Activated CD8-positive, alpha-beta T cell treated with anti-CD3 and anti-CD28 coated beads for 36 hours (primary cell): ENCODE measurements around the gene SF3A1. TPM values are rescaled to one million over a fixed set of nuclear protein-coding genes. Genes with fewer than 3 reads are reported as not detected.

Source experiments
- ATAC-seq: fragments of 200-7000 bp; cut with Tn5 transposase; one replicate; pipeline ENCODE4 v1.10.0; 2021; ENCODE audit warnings: mild to moderate bottlenecking, moderate library complexity
- CTCF ChIA-PET: fragments of 350-600 bp; sonication (Branson Sonifier 250); formaldehyde crosslinking; loops from one replicate; lab custom pipeline; 2021; ENCODE audit warnings: antibody characterized with exemption; lab: Charles Lee
- POLR2A ChIA-PET: fragments of 350-600 bp; sonication (Branson Sonifier 250); formaldehyde crosslinking; loops from one replicate; lab custom pipeline; 2021; ENCODE audit warnings: antibody characterized with exemption; lab: Charles Lee
- DNase-seq: peaks from one replicate; pipeline ENCODE4 v3.0.0-alpha.2; 2020
- H3K27ac Mint-ChIP-seq: one replicate; pipeline ENCODE4 v1.8.0; 2021; ENCODE audit warnings: mild to moderate bottlenecking, mixed read lengths
- H3K27me3 Mint-ChIP-seq: one replicate; pipeline ENCODE4 v1.8.0; 2021; ENCODE audit warnings: mixed read lengths
- H3K36me3 Mint-ChIP-seq: one replicate; pipeline ENCODE4 v1.8.0; 2021; ENCODE audit warnings: low read depth, mixed read lengths
- H3K4me1 Mint-ChIP-seq: one replicate; pipeline ENCODE4 v1.8.0; 2021; ENCODE audit warnings: low read depth, mixed read lengths
- H3K4me3 Mint-ChIP-seq: one replicate; pipeline ENCODE4 v1.8.0; 2021; ENCODE audit warnings: mild to moderate bottlenecking, moderate library complexity, mixed read lengths
- H3K9me3 Mint-ChIP-seq: one replicate; pipeline ENCODE4 v1.8.0; 2021; ENCODE audit warnings: mixed read lengths
- CTCF ChIP-seq: fragments of 200-600 bp; IDR thresholded peaks from one replicate; pipeline ENCODE4 v1.8.0; 2022; ENCODE audit warnings: antibody characterized with exemption, mild to moderate bottlenecking
- intact Hi-C: fragments of 100-400 bp; cut with micrococcal nuclease; formaldehyde crosslinking; loops from one replicate; pipeline ENCODE4 v1.10.0; 2022
- total RNA-seq, 2 experiments: library from RNA; stranded (reverse); gene quantifications; one replicate each; pipeline ENCODE4 v1.2.3, GENCODE V29; 2021

Gene SF3A1
- total RNA-seq, 2 experiments from 2014 or later = 252 to 262 TPM

- POLR2A ChIA-PET = interaction anchor here (0.8 to 1.8 kb wide), 10 partner anchors 9 to 702 kb away, joined by 3 to 12 read pairs (median 3); partner anchors contain the start of gene CASTOR1
Observed at GRCh38 chr22:30354644-30355043, 2.0 kb downstream of the SF3A1 start.

GRCh38 chr22:30351226-30351625, 5.5 kb downstream of the SF3A1 start:
- CTCF ChIA-PET = interaction anchor here (2.1 to 3.0 kb wide), 2 partner anchors 36 to 63 kb away, joined by 5 to 17 read pairs; partner anchors contain the start of genes CASTOR1 and RNF215
- DNase-seq = no peak
- Mint-ChIP-seq H3K27me3 (no peaks in the 10 kb centered on the region), H3K36me3 (peaks cover 67% of the 10 kb centered on the region), H3K4me3 (no peak overlapping the region), H3K9me3 (no peaks in the 10 kb centered on the region), H3K4me1 (peaks cover 72% of the 10 kb centered on the region), H3K27ac (no peak overlapping the region)
- POLR2A ChIA-PET = no interaction called here
- no peak for TF ChIP-seq CTCF
- intact Hi-C loops = no loop called here
- no peak for ATAC-seq

More at GRCh38 chr22:30354644-30355043, 2.0 kb downstream of the SF3A1 start:
- CTCF ChIA-PET = interaction anchor here (2.9 kb wide), 1 partner anchor 66 kb away, joined by 43 read pairs; the partner anchor contains the start of gene CASTOR1
- DNase-seq (no peak), ATAC-seq (no peak)
- H3K4me3 Mint-ChIP-seq = peak overlapping the region; percentile 96
- TF ChIP-seq CTCF = no peak
- peaks cover 54% of the 10 kb centered on the region for H3K4me1 Mint-ChIP-seq
- H3K9me3 Mint-ChIP-seq = no peaks in the 10 kb centered on the region
- peaks cover 48% of the 10 kb centered on the region for H3K36me3 Mint-ChIP-seq
- H3K27ac Mint-ChIP-seq = peak overlapping the region; percentile 55
- intact Hi-C loops = no loop called here
- no peaks in the 10 kb centered on the region for H3K27me3 Mint-ChIP-seq

GRCh38 chr22:30348809-30349208, 7.9 kb downstream of the SF3A1 start:
- ATAC-seq (no peak), DNase-seq (no peak)
- ChIA-PET CTCF (interaction anchor here (0.8 to 3.0 kb wide), 3 partner anchors 13 to 128 kb away, joined by 3 to 17 read pairs (median 3); partner anchors contain the start of gene CASTOR1), POLR2A (interaction anchor here (1.3 to 2.0 kb wide), 5 partner anchors 9 to 56 kb away, joined by 3 to 5 read pairs (median 4); partner anchors contain the start of gene TBC1D10A)
- TF ChIP-seq CTCF = no peak
- H3K9me3 Mint-ChIP-seq = no peaks in the 10 kb centered on the region
- peaks cover 57% of the 10 kb centered on the region for H3K4me1 Mint-ChIP-seq
- no peak overlapping the region for H3K4me3 Mint-ChIP-seq
- H3K27ac Mint-ChIP-seq = peak overlapping the region; percentile 86
- intact Hi-C loops = no loop called here
- peaks cover 67% of the 10 kb centered on the region for H3K36me3 Mint-ChIP-seq
- H3K27me3 Mint-ChIP-seq = no peaks in the 10 kb centered on the region

GRCh38 chr22:30348404-30348803, 8.3 kb downstream of the SF3A1 start:
- no peaks in the 10 kb centered on the region for H3K27me3 Mint-ChIP-seq
- intact Hi-C loops = no loop called here
- H3K36me3 Mint-ChIP-seq = peaks cover 68% of the 10 kb centered on the region
- POLR2A ChIA-PET = interaction anchor here (1.3 to 2.0 kb wide), 5 partner anchors 8 to 56 kb away, joined by 3 to 8 read pairs (median 4); partner anchors contain the start of genes CCDC157 and SF3A1
- no peak for TF ChIP-seq CTCF
- H3K27ac Mint-ChIP-seq = peak overlapping the region; percentile 86
- no peaks in the 10 kb centered on the region for H3K9me3 Mint-ChIP-seq
- peaks cover 53% of the 10 kb centered on the region for H3K4me1 Mint-ChIP-seq
- DNase-seq (no peak), ATAC-seq (no peak)
- CTCF ChIA-PET = interaction anchor here (1.2 to 3.0 kb wide), 2 partner anchors 39 to 60 kb away, joined by 6 to 17 read pairs; partner anchors contain the start of genes CASTOR1 and RNF215
- no peak overlapping the region for H3K4me3 Mint-ChIP-seq
